GM03348 (cell line): Measurements from ENCODE around the gene EIF1AD.
"Not testable (repeated sequence)": the region's sequence is repeated elsewhere in the genome, so short reads cannot be mapped to it uniquely, and the experiment has no call there.

Source experiments
- DNase-seq: peaks from one replicate; pipeline ENCODE4 v3.0.0; 2012; ENCODE audit warnings: low spot score

EIF1AD gene

GRCh38 chr11:66022401-66023185 is 20.6 kb upstream of the EIF1AD start:
- peak; percentile 94 for DNase-seq

- DNase-seq: peak; percentile 88
Observed at GRCh38 chr11:66020618-66021357, 18.8 kb upstream of the EIF1AD start.

- DNase-seq: no peak
Observed at GRCh38 chr11:66020212-66020611, 18.3 kb upstream of the EIF1AD start.

GRCh38 chr11:66017321-66017720 is 15.4 kb upstream of the EIF1AD start:
- no peak for DNase-seq

- no peak for DNase-seq
Observed at GRCh38 chr11:66016793-66017177, 14.8 kb upstream of the EIF1AD start.

GRCh38 chr11:66015936-66016792 is 14.2 kb upstream of the EIF1AD start:
- no peak for DNase-seq

- DNase-seq: peak; percentile 68
Observed at GRCh38 chr11:66015454-66015881, 13.5 kb upstream of the EIF1AD start.

GRCh38 chr11:66014804-66015453 is 13.0 kb upstream of the EIF1AD start:
- DNase-seq: no peak

GRCh38 chr11:66013762-66014100 is 11.8 kb upstream of the EIF1AD start:
- no peak for DNase-seq

- no peak for DNase-seq
Observed at GRCh38 chr11:66012946-66013761, 11.2 kb upstream of the EIF1AD start.

GRCh38 chr11:66012371-66012945 is 10.5 kb upstream of the EIF1AD start:
- no peak for DNase-seq

GRCh38 chr11:66011785-66012303 is 9.9 kb upstream of the EIF1AD start, which contains the start of gene CST6:
Gene CST6, plus strand, starts transcription at chr11:66012008. Its CDS starts 37 bp downstream, at chr11:66012045.
- no peak for DNase-seq

GRCh38 chr11:66011239-66011784 is 9.4 kb upstream of the EIF1AD start:
- peak; percentile 46 for DNase-seq

GRCh38 chr11:66010036-66010435 is 8.1 kb upstream of the EIF1AD start:
- DNase-seq: not testable (repeated sequence)

- DNase-seq: no peak
Observed at GRCh38 chr11:66008468-66009101, 6.6 kb upstream of the EIF1AD start.

GRCh38 chr11:66008095-66008467 is 6.1 kb upstream of the EIF1AD start:
- no peak for DNase-seq

GRCh38 chr11:66007201-66007634 is 5.3 kb upstream of the EIF1AD start:
- no peak for DNase-seq

- DNase-seq: no peak
Observed at GRCh38 chr11:66006891-66007176, 4.9 kb upstream of the EIF1AD start.

GRCh38 chr11:66006134-66006890 is 4.4 kb upstream of the EIF1AD start:
- DNase-seq: no peak
